ENCODE data around the gene KCNG3. TPM values are rescaled to one million over a fixed set of nuclear protein-coding genes. Genes with fewer than 3 reads are reported as not detected.
"Not testable (repeated sequence)": the region's sequence is repeated elsewhere in the genome, so short reads cannot be mapped to it uniquely, and the experiment has no call there.

Gene KCNG3
- total RNA-seq, 2 experiments from 2014 or later = 0.19 to 0.30 TPM

DNA sequence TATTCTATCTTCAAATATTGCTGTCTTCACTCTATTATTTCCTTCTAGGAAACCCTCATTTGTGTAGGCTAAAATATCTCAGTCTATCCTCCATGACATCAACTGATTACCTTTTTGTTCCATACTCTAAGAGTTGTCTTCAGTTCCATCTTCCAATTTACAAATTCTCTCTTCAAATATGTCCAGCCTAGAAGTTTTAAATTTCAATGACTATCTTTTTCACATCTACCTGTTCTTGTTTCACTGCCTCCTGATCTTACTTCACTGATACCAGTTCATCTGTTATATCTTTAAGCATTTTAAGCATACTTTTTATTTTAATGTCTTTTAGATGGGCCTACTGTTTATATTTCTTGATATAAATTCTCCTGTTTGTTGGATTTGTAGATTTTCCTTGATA is 79.1 kb downstream of the KCNG3 start:
- CTCF ChIA-PET = interaction anchor here (0.9 kb wide), 1 partner anchor 80 kb away, joined by 3 read pairs; no protein-coding TSS in a partner anchor
- Mint-ChIP-seq H3K36me3 (ENCODE audit: low read depth) (peaks cover 3% of the 10 kb centered on the region), H3K27ac (no peak overlapping the region), H3K4me1 (ENCODE audit: low read depth) (peaks cover 10% of the 10 kb centered on the region), H3K4me3 (no peak overlapping the region), H3K27me3 (ENCODE audit: low read depth) (no peaks in the 10 kb centered on the region), H3K9me3 (peaks cover 21% of the 10 kb centered on the region)
- intact Hi-C loops (cut with micrococcal nuclease) = no loop called here
- no peak for DNase-seq

DNA sequence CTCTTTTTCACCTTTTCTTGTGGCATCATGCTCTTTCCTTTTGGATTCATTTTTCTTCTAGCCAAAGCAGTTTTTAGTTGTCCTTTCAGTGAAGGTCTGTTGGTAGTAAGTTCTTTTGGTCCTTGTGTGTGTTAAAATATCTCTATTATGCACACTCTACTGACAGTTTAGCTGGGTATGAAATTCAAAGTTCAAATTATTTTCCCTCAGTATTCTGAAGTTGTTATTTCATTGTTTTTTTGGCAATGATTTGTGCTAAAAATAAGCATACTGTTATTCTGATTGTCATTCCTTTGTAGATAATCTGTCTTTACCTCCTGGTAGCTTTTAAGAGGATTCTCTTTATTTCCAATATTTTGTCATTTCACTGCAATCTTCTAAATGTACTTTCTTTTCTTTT is 79.6 kb downstream of the KCNG3 start:
- Mint-ChIP-seq H3K9me3 (peaks cover 21% of the 10 kb centered on the region), H3K27ac (no peak overlapping the region), H3K36me3 (ENCODE audit: low read depth) (peaks cover 3% of the 10 kb centered on the region), H3K27me3 (ENCODE audit: low read depth) (no peaks in the 10 kb centered on the region), H3K4me1 (ENCODE audit: low read depth) (peaks cover 8% of the 10 kb centered on the region), H3K4me3 (no peak overlapping the region)
- intact Hi-C loops (cut with micrococcal nuclease) = no loop called here
- CTCF ChIA-PET = interaction anchor here (0.9 kb wide), 1 partner anchor 81 kb away, joined by 3 read pairs; no protein-coding TSS in a partner anchor
- DNase-seq = no peak

DNA sequence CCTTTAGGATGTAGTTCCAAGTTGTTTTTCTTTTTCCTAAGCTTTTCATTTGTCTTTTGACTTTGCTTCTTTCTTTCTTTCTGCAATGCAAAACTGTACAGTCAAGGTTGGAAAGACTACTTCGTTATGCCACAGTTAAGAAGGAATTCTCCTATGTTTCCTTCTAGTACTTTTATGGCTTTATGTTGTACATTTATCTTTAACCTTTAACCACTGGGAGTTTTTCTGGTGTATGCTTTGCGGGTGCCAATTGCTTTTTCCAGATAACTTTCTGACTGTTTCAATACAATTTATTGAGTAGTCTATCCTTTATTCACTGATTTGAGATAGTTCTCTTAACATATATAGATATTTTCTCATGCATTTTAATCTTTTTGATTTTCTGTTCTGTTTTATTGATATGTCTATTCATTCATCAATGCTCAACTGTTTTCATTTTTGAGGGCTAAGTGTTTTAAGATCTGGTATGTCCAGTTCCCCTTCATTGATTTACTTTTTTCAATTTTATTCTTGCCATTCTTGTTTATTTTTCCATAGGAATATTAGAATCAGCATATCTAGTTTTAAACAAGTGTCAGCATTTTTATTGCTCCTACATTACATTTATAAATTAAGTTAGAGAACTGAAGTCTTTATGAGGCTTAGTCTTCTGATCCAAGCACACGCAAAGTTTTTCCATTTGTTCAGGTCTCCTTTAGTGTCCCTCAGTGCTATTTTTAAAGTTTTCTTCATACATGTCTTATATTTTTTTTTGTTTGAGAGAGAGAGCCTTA is 82.9 kb downstream of the KCNG3 start:
- intact Hi-C loops (cut with micrococcal nuclease) = no loop called here
- peaks cover 21% of the 10 kb centered on the region for H3K9me3 Mint-ChIP-seq
- peaks cover 3% of the 10 kb centered on the region for H3K36me3 Mint-ChIP-seq (ENCODE audit: low read depth)
- no peaks in the 10 kb centered on the region for H3K4me1 Mint-ChIP-seq (ENCODE audit: low read depth)
- CTCF ChIA-PET = interaction anchor here (0.9 kb wide), 1 partner anchor 252 kb away, joined by 3 read pairs; no protein-coding TSS in a partner anchor
- no peak for DNase-seq
- no peaks in the 10 kb centered on the region for H3K27me3 Mint-ChIP-seq (ENCODE audit: low read depth)
- H3K4me3 Mint-ChIP-seq = no peak overlapping the region
- H3K27ac Mint-ChIP-seq = no peak overlapping the region

DNA sequence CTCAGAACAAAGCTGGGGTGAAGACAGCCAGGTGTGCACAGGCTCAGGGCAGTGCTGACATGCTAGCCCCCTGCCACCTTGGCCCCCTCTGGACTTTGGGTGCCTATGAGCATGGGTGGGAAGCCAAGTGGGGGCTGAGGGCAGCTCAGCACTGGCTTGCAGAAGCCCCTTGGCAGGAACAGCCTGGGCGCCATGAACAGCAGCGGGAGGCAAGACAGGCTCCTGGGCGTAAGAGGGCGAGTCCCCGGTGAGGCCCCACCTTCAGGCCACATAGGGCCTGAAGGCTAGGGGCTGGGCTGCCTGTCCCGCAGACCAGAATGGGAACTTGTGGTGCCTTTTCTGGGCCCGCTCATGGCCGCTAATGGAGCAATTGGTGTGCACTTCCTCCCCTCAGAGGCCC is 85.8 kb downstream of the KCNG3 start:
- DNase-seq = no peak
- H3K36me3 Mint-ChIP-seq (ENCODE audit: low read depth) = no peaks in the 10 kb centered on the region
- CTCF ChIA-PET = interaction anchor here (0.6 kb wide), 1 partner anchor 39 kb away, joined by 3 read pairs; no protein-coding TSS in a partner anchor
- H3K9me3 Mint-ChIP-seq = no peaks in the 10 kb centered on the region
- H3K27ac Mint-ChIP-seq = no peak overlapping the region
- H3K4me3 Mint-ChIP-seq = no peak overlapping the region
- no peaks in the 10 kb centered on the region for H3K27me3 Mint-ChIP-seq (ENCODE audit: low read depth)
- H3K4me1 Mint-ChIP-seq (ENCODE audit: low read depth) = no peaks in the 10 kb centered on the region
- intact Hi-C loops (cut with micrococcal nuclease) = no loop called here

DNA sequence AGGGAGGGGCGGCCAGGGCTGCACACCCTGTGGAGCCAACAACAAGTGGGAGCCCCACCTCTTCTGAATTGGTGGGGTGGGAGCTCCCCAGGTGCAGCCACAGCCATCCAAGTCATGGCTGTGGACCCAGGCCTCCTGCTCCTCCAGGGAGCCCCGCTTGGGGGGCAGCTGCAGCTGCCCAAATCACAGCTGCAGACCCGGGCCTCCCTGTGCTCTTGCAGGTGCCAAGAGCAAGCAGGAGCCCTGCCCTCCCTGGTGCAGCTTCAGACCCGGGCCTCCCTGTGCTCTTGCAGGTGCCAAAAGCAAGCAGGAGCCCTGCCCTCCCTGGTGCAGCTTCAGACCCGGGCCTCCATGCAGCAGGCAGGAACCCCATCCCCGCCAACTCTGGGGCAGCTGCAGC is 86.3 kb downstream of the KCNG3 start:
- intact Hi-C loops (cut with micrococcal nuclease) = no loop called here
- CTCF ChIA-PET = no interaction called here
- H3K4me1 Mint-ChIP-seq (ENCODE audit: low read depth) = no peaks in the 10 kb centered on the region
- H3K36me3 Mint-ChIP-seq (ENCODE audit: low read depth) = no peaks in the 10 kb centered on the region
- H3K27me3 Mint-ChIP-seq (ENCODE audit: low read depth) = no peaks in the 10 kb centered on the region
- no peaks in the 10 kb centered on the region for H3K9me3 Mint-ChIP-seq
- H3K4me3 Mint-ChIP-seq = no peak overlapping the region
- DNase-seq = no peak
- H3K27ac Mint-ChIP-seq = no peak overlapping the region

DNA sequence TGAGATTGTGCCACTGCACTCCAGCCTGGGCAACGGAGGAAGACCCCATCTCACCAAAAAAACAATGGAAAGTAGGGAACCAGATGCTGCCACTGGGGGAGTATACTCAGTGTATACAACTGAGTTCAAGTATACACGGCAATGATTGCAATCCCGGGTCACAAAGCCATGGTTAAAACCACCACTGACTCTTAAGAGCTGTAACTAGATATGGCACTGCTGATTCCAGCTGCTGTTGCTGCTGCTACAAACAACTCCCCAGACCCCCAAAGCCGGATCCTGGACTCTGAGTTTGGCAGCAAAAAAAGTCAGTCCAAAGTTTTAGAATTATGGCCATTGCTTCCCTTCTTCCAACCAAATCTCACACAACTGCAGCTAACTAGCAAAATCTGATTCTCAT is 89.1 kb downstream of the KCNG3 start:
- intact Hi-C loops (cut with micrococcal nuclease) = no loop called here
- H3K9me3 Mint-ChIP-seq = no peaks in the 10 kb centered on the region
- no peaks in the 10 kb centered on the region for H3K27me3 Mint-ChIP-seq (ENCODE audit: low read depth)
- H3K4me3 Mint-ChIP-seq = no peak overlapping the region
- no peak overlapping the region for H3K27ac Mint-ChIP-seq
- CTCF ChIA-PET = interaction anchor here (0.8 kb wide), 1 partner anchor 14 kb away, joined by 3 read pairs; no protein-coding TSS in a partner anchor
- H3K4me1 Mint-ChIP-seq (ENCODE audit: low read depth) = no peaks in the 10 kb centered on the region
- H3K36me3 Mint-ChIP-seq (ENCODE audit: low read depth) = no peaks in the 10 kb centered on the region
- no peak for DNase-seq

DNA sequence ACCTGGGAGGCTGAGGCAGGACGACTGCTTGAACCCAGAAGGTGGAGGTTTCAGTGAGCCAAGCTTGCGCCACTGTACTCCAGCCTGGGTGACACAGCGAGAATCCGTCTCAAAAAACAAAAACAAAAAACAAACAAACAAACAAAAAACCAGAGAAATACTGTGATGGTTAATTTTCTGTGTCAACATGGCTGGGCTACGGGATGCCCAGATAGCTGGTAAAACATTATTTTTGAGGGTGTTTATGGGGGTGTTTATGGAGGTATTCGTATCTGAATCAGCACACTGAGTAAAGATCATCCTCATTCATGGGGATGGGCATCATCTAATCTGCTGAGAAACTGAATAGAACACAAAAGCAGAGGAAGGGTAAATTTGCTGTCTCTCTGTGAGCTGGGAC is 92.0 kb downstream of the KCNG3 start:
- H3K36me3 Mint-ChIP-seq (ENCODE audit: low read depth) = no peaks in the 10 kb centered on the region
- DNase-seq = no peak

DNA sequence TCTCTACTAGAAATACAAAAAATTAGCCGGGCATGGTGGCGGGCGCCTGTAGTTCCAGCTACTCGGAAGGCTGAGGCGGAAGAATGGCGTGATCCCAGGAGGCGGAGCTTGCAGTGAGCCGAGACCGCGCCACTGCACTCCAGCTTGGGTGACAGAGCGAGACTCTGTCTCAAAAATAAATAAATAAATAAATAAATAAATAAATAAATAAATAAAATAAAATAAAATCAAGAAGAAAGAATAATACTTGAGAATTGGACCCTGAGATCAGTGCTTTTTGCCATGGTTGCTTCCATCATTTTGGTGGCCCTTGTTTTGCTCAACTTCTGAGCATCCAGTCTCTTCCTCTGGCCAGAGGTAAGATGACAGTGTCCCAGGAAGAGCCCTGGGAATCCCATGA is 95.7 kb downstream of the KCNG3 start:
- DNase-seq; H3K4me1 Mint-ChIP-seq (ENCODE audit: low read depth); intact Hi-C loops (cut with micrococcal nuclease); H3K27me3 Mint-ChIP-seq (ENCODE audit: low read depth); CTCF ChIA-PET; H3K27ac Mint-ChIP-seq; H3K4me3 Mint-ChIP-seq; H3K9me3 Mint-ChIP-seq; H3K36me3 Mint-ChIP-seq (ENCODE audit: low read depth): not testable (repeated sequence)

More for the DNA sequence above, 92.0 kb downstream of the KCNG3 start:
- Mint-ChIP-seq H3K9me3 (no peaks in the 10 kb centered on the region), H3K27ac (no peak overlapping the region), H3K27me3 (ENCODE audit: low read depth) (no peaks in the 10 kb centered on the region), H3K4me1 (ENCODE audit: low read depth) (no peaks in the 10 kb centered on the region), H3K4me3 (no peak overlapping the region)
- intact Hi-C loops (cut with micrococcal nuclease) = no loop called here
- CTCF ChIA-PET = no interaction called here

DNA sequence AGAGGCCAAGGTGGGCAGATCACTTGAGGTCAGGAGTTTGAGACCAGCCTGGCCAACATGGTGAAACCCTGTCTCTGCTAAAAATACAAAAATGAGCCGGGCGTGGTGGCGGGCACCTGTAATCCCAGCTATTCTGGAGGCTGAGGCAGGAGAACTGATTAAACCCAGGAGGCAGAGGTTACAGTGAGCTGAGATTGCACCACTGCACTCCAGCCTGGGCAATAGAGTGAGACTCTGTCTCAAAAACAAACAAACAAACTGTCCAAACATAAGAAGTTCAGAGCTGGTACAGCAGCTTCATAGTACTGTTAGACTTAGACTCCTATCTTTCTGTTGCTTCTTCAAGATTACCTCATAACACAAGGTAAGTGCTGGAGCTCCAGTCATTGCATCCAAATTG is 100.5 kb downstream of the KCNG3 start:
- intact Hi-C loops (cut with micrococcal nuclease); H3K27me3 Mint-ChIP-seq (ENCODE audit: low read depth); H3K27ac Mint-ChIP-seq; H3K9me3 Mint-ChIP-seq; H3K4me1 Mint-ChIP-seq (ENCODE audit: low read depth); H3K36me3 Mint-ChIP-seq (ENCODE audit: low read depth); H3K4me3 Mint-ChIP-seq; DNase-seq: not testable (repeated sequence)
- CTCF ChIA-PET = interaction anchor here (0.7 kb wide), 1 partner anchor 15 kb away, joined by 3 read pairs; no protein-coding TSS in a partner anchor

DNA sequence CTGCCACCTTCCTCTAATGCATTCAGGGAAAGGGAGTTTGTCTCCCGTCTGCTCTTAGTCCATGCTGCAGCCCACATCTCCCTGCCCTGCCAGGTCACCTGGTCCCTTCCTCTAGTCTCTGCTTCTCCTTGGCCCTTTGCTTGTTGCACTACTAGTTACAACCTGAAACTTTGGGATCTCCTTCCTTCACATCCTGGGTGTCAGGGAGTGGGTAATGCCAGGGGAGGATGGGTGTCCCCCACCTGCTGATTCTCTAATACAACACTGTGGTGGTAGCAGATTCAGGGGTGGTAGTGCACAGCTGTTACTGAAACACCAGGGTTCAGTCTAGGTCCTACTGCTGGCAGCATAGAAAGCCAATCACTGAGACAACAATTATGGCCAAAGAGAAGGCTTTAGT is 101.6 kb downstream of the KCNG3 start:
- Mint-ChIP-seq H3K4me1 (ENCODE audit: low read depth) (no peaks in the 10 kb centered on the region), H3K4me3 (no peak overlapping the region), H3K27me3 (ENCODE audit: low read depth) (no peaks in the 10 kb centered on the region), H3K27ac (no peak overlapping the region), H3K36me3 (ENCODE audit: low read depth) (no peaks in the 10 kb centered on the region), H3K9me3 (no peaks in the 10 kb centered on the region)
- intact Hi-C loops (cut with micrococcal nuclease) = no loop called here
- CTCF ChIA-PET = no interaction called here
- no peak for DNase-seq

Other genes with a start within 250 kb of the KCNG3 start
- gene COX7A2L, start 132.8 kb downstream of the KCNG3 start, total RNA-seq = 100 to 1,000 TPM; 150 to 152 TPM
- 10 to 100 TPM; 31.9 to 38.0 TPM for gene MTA3, start 74.7 kb upstream of the KCNG3 start, total RNA-seq